ENCODE data around the gene LIMK2. TPM values are rescaled to one million over a fixed set of nuclear protein-coding genes. Genes with fewer than 3 reads are reported as not detected.

LIMK2 gene
- total RNA-seq, 2 donors from 2014 or later, result 38.4 to 76.8 TPM

DNA sequence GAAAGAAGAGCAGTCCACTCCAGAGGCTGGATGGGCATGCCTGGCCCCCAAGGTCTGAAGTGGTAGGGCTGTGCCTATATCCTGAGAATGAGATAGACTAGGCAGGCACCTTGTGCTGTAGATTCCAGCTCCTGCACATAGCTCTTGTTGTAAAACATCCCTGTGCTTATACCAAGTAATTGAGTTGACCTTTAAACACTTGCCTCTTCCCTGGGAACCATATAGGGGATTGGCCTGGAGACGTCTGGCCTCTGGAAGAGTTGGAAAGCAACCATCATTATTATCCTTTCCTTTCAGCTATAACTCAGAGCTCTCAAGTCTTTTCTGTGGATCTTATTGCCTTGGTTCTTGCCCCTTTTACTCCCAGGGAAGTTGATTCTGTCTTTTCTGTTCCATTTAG lies 15.1 kb downstream of the LIMK2 start:
- Histone ChIP-seq H3K4me3 (no peak overlapping the region), H3K36me3 (no peaks in the 10 kb centered on the region), H3K27ac (no peak overlapping the region), H3K9me3 (no peaks in the 10 kb centered on the region), H3K4me1 (ENCODE audit: control insufficient read depth in 1 of 2, low read depth in 2 of 2) (peaks cover 10 to 37% of the 10 kb centered on the region in 2 donors), H3K27me3 (replicated peaks; ENCODE audit: insufficient read depth) (no peaks in the 10 kb centered on the region)
- no peak for DNase-seq (ENCODE audit: low spot score)
- TF ChIP-seq, protein P1, sequence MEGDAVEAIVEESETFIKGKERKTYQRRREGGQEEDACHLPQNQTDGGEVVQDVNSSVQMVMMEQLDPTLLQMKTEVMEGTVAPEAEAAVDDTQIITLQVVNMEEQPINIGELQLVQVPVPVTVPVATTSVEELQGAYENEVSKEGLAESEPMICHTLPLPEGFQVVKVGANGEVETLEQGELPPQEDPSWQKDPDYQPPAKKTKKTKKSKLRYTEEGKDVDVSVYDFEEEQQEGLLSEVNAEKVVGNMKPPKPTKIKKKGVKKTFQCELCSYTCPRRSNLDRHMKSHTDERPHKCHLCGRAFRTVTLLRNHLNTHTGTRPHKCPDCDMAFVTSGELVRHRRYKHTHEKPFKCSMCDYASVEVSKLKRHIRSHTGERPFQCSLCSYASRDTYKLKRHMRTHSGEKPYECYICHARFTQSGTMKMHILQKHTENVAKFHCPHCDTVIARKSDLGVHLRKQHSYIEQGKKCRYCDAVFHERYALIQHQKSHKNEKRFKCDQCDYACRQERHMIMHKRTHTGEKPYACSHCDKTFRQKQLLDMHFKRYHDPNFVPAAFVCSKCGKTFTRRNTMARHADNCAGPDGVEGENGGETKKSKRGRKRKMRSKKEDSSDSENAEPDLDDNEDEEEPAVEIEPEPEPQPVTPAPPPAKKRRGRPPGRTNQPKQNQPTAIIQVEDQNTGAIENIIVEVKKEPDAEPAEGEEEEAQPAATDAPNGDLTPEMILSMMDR (IDR thresholded peaks at IDR 0.05), result no peak
- no peak for ATAC-seq (ENCODE audit: insufficient number of reproducible peaks, low FRiP score, low read depth)

DNA sequence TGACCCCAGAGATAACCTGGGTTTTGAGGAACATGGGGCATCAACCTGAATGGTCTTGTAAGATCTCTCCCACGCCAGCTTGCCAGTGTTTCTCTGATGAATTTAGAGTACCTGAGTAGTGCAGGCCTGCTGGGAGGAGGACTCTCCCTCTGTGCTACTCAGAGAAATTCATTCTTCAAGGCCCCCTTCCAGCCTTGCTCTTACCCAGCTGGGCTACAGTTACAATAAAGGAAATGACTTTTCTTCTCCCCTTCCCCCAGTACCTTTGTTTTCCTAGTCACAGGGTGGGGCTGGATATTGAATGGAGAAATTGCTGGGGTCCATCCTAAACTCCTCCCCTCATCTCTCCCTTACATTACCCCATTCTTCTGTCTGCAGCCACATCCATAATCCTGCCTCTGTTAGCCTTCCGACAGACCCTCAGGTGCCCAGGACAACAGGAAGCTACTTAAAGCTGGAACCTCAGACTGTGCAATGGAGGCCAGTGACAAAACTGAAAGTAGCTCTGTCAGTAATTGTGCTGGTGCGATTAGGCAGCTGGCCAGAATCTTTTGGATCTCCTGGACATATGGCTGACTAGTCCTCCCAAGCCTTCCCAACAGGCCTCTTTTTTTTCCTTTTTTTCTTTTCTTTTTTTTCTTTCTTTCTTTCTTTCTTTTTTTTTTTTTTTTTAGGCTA lies 17.4 kb downstream of the LIMK2 start:
- peak overlapping the region; percentile 54 to 86 for H3K27ac ChIP-seq
- no peak for DNase-seq (ENCODE audit: low spot score)
- no peaks in the 10 kb centered on the region for H3K9me3 ChIP-seq
- H3K4me3 ChIP-seq, result no peak overlapping the region
- ATAC-seq (ENCODE audit: insufficient number of reproducible peaks, low FRiP score, low read depth), result no peak
- H3K4me1 ChIP-seq (ENCODE audit: control insufficient read depth in 1 of 2, low read depth in 2 of 2), result peaks cover 10 to 32% of the 10 kb centered on the region in 2 donors
- H3K36me3 ChIP-seq, result no peaks in the 10 kb centered on the region
- no peaks in the 10 kb centered on the region for H3K27me3 ChIP-seq (replicated peaks; ENCODE audit: insufficient read depth)
- TF ChIP-seq, protein P1 (IDR thresholded peaks at IDR 0.05), result no peak

DNA sequence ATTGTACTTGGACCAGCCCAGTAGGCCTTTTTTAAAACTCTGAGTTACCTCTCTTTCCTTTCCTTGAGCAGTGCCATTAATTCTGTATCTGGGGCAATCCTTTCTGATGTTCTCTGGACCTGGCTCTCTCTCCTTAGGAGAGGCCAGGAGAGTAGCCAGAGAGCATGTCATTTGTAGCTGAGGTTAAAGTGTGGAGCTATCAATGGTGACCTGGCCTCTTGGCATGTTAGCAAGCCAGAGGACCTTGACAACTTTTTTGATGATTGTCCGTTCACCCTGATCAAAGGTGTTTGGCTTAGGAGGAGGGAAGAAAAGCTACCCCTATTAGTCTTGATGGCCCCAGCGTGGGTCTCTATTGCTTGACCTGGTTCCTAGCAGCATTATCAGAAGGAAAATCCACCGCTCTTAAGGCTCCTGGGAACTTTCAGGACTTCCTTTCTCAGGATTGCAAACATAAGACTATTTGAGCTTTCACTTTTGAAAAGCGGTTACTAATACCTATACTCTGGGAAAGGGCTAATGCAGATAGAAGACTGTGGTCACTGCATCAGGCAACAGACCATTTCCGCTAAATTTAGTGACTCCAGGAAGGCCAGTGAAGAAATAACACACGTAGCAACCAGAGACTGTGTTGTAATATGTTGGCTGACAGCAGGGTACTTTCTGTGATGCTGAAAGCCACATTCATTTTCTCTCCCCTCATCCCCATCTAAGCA lies 18.2 kb downstream of the LIMK2 start:
- Histone ChIP-seq H3K9me3 (no peaks in the 10 kb centered on the region), H3K27ac (peak overlapping the region; percentile 54 to 86), H3K27me3 (replicated peaks; ENCODE audit: insufficient read depth) (no peaks in the 10 kb centered on the region), H3K36me3 (no peaks in the 10 kb centered on the region), H3K4me3 (no peak overlapping the region), H3K4me1 (ENCODE audit: control insufficient read depth in 1 of 2, low read depth in 2 of 2) (peaks cover 10 to 27% of the 10 kb centered on the region in 2 donors)
- no peak for DNase-seq (ENCODE audit: low spot score)
- TF ChIP-seq, protein P1 (IDR thresholded peaks at IDR 0.05), result no peak
- ATAC-seq (ENCODE audit: insufficient number of reproducible peaks, low FRiP score, low read depth), result peak; percentile 66

DNA sequence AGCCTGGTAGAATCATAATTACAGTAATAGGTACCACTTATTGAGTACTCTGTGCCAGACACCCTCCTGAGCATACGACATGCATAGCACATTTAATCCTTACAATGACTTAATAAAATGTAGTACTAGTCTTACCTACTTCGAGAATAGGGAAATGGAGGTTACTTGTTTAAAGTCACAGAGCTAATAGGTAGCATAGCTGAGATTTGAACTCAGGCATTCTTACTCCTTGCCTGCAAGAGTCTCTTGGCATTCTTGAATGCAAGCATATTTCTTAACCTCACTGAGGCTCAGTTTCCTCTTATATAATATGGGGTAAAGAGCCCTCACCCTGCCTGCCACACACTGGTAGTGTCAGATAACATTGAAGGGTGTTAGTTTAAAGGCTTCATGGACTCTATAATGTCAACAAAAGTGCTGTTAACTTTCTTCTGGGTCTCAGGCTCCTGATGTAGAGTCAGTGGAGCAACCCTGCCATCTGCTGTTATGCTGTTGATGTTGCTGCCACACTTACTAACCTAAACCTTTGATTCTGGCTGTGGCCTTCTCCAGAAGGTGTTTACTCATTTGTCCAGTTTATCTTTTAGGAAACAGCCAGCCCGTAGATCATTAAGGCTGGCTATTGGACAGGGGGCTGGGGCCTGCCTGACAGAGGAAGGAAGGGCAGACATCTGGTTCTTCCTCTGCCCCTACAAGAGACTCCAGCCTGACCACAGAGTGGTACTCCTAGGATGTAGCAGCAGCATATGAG lies 18.9 kb downstream of the LIMK2 start:
- Histone ChIP-seq H3K36me3 (no peaks in the 10 kb centered on the region), H3K27ac (peak overlapping the region; percentile 54 to 86), H3K4me3 (no peak overlapping the region), H3K9me3 (no peaks in the 10 kb centered on the region), H3K27me3 (replicated peaks; ENCODE audit: insufficient read depth) (no peaks in the 10 kb centered on the region), H3K4me1 (ENCODE audit: control insufficient read depth in 1 of 2, low read depth in 2 of 2) (peaks cover 10 to 27% of the 10 kb centered on the region in 2 donors)
- DNase-seq (ENCODE audit: low spot score) (no peak), ATAC-seq (ENCODE audit: insufficient number of reproducible peaks, low FRiP score, low read depth) (peak; percentile 82)
- TF ChIP-seq, protein P1 (IDR thresholded peaks at IDR 0.05), result peak; percentile 63

DNA sequence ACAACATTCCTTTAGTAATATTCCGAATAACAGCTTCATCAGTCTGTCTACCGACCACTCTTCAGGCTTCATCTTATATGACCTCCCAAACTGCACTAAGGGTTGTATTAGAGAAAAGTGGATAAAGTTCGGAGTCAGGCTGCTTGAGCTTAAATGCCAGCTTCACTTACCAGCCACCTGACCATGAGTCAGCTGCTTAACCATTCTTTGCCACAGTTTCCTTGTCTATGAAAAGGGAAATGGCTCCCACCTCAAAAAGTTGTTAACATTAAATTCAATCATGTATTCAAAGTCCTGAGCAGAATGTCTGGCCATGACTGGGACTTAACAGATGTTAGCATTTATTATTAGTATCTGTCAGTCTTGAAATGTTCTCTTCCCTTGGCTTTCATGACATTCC lies 20.9 kb downstream of the LIMK2 start:
- Histone ChIP-seq H3K27me3 (replicated peaks; ENCODE audit: insufficient read depth) (no peaks in the 10 kb centered on the region), H3K36me3 (no peaks in the 10 kb centered on the region), H3K4me1 (ENCODE audit: control insufficient read depth in 1 of 2, low read depth in 2 of 2) (peaks cover 10 to 19% of the 10 kb centered on the region in 2 donors), H3K9me3 (no peaks in the 10 kb centered on the region), H3K27ac (no peak overlapping the region), H3K4me3 (no peak overlapping the region)
- TF ChIP-seq, protein P1 (IDR thresholded peaks at IDR 0.05), result no peak
- ATAC-seq (ENCODE audit: insufficient number of reproducible peaks, low FRiP score, low read depth) (no peak), DNase-seq (ENCODE audit: low spot score) (no peak)
